Tibial artery (tissue), 4 donors: ENCODE results near the gene SLC25A43.
"Not testable (repeated sequence)": the region's sequence is repeated elsewhere in the genome, so short reads cannot be mapped to it uniquely, and the experiment has no call there.

Experiments
- DNase-seq, 2 donors: peaks; one replicate each; pipeline ENCODE4 v3.0.0-alpha.2; 2019
- H3K27ac ChIP-seq, 2 donors: fragments of 200-600 bp; sonication (generic) in 1 of 2; 1 replicate in 1 of 2; 2 replicates in 1 of 2; pipeline ENCODE4 v1.5.1; 2018 to 2019; ENCODE audit warnings: mild to moderate bottlenecking in 1 of 2
- H3K27me3 ChIP-seq, 2 donors: fragments of 200-600 bp; sonication (generic) in 1 of 2; one replicate each; pipeline versions ENCODE4 v1.5.1 to v1.6.0; 2016 to 2019
- H3K36me3 ChIP-seq, 3 donors: fragments of 200-600 bp; sonication (generic) in 2 of 3; one replicate each; pipeline ENCODE4 v1.5.1; 2016 to 2019; ENCODE audit warnings: mild to moderate bottlenecking in 2 of 3
- H3K4me1 ChIP-seq, 4 donors: fragments of 200-600 bp; sonication (generic) in 2 of 4; 1 replicate in 3 of 4; 2 replicates in 1 of 4; pipeline ENCODE4 v1.5.1; 2016 to 2019
- H3K4me3 ChIP-seq, 2 donors: fragments of 200-600 bp; sonication (generic) in 1 of 2; 1 replicate in 1 of 2; 2 replicates in 1 of 2; pipeline ENCODE4 v1.5.1; 2018 to 2019; ENCODE audit warnings: mild to moderate bottlenecking in 2 of 2
- H3K9me3 ChIP-seq, 3 donors: fragments of 200-600 bp; sonication (generic) in 1 of 3; one replicate each; pipeline ENCODE4 v1.5.1; 2016 to 2019
- intact Hi-C: fragments of 100-400 bp; cut with DNase I; formaldehyde crosslinking; loops from one replicate; pipeline ENCODE4 v1.15.0; 2023; ENCODE audit warnings: low total_unique reads
- TF ChIP-seq, protein P1 (sequence below), 2 experiments: fragments of 200-600 bp in 1 of 2; fragments of 450-650 bp in 1 of 2; IDR thresholded peaks; one replicate each; pipeline ENCODE4 v1.5.1; 2017 to 2019; ENCODE audit warnings: antibody characterized with exemption in 2 of 2, mild to moderate bottlenecking in 1 of 2, moderate library complexity in 1 of 2

Gene SLC25A43

GRCh38 chrX:119375561-119375960 lies 23.6 kb upstream of the SLC25A43 start:
- Histone ChIP-seq H3K4me3 (no peak overlapping the region), H3K4me1 (no peaks in the 10 kb centered on the region), H3K36me3 (no peaks in the 10 kb centered on the region), H3K9me3 (no peaks in the 10 kb centered on the region), H3K27me3 (no peaks in the 10 kb centered on the region), H3K27ac (no peak overlapping the region)
- no peak for DNase-seq
- TF ChIP-seq, protein P1, sequence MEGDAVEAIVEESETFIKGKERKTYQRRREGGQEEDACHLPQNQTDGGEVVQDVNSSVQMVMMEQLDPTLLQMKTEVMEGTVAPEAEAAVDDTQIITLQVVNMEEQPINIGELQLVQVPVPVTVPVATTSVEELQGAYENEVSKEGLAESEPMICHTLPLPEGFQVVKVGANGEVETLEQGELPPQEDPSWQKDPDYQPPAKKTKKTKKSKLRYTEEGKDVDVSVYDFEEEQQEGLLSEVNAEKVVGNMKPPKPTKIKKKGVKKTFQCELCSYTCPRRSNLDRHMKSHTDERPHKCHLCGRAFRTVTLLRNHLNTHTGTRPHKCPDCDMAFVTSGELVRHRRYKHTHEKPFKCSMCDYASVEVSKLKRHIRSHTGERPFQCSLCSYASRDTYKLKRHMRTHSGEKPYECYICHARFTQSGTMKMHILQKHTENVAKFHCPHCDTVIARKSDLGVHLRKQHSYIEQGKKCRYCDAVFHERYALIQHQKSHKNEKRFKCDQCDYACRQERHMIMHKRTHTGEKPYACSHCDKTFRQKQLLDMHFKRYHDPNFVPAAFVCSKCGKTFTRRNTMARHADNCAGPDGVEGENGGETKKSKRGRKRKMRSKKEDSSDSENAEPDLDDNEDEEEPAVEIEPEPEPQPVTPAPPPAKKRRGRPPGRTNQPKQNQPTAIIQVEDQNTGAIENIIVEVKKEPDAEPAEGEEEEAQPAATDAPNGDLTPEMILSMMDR (IDR thresholded peaks at IDR 0.05): no peak
- intact Hi-C loops: no loop called here

DNA sequence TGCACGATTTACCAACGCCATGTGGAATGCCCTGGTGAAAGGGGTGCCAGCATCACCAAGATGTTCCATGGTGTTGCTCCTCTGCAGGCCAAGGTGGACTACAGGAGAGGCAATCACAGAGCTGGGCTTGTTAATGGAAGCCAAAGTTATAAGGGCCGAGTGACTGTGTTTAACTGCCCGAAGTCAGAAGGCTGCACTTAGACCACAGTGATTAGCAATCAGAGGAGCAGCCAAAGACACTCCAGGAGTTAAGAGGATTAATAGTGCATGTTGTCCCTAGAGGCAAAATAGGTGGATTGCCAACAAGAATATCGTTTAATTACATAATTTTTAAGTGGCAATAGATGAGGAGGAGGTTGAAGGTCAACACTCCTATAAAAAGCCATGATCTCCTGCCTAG lies 22.8 kb upstream of the SLC25A43 start:
- DNase-seq: no peak
- Histone ChIP-seq H3K36me3 (no peaks in the 10 kb centered on the region), H3K4me3 (no peak overlapping the region), H3K4me1 (no peaks in the 10 kb centered on the region), H3K9me3 (no peaks in the 10 kb centered on the region), H3K27ac (no peak overlapping the region), H3K27me3 (no peaks in the 10 kb centered on the region)
- TF ChIP-seq, protein P1 (IDR thresholded peaks at IDR 0.05): no peak
- intact Hi-C loops: no loop called here

- intact Hi-C loops: no loop called here
- no peak for DNase-seq
- H3K4me3 ChIP-seq: no peak overlapping the region
- H3K36me3 ChIP-seq: no peaks in the 10 kb centered on the region
- H3K9me3 ChIP-seq: no peaks in the 10 kb centered on the region
- H3K27ac ChIP-seq: no peak overlapping the region
- TF ChIP-seq, protein P1 (IDR thresholded peaks at IDR 0.05): no peak
- no peaks in the 10 kb centered on the region for H3K27me3 ChIP-seq
- no peaks in the 10 kb centered on the region for H3K4me1 ChIP-seq
These were observed 17.7 kb upstream of the SLC25A43 start for GRCh38 chrX:119381349-119381944.

- Histone ChIP-seq H3K4me1 (no peaks in the 10 kb centered on the region), H3K9me3 (no peaks in the 10 kb centered on the region), H3K4me3 (no peak overlapping the region), H3K27me3 (no peaks in the 10 kb centered on the region), H3K36me3 (no peaks in the 10 kb centered on the region), H3K27ac (no peak overlapping the region)
- intact Hi-C loops: no loop called here
- TF ChIP-seq, protein P1 (IDR thresholded peaks at IDR 0.05): no peak
- DNase-seq: no peak
These were observed 16.5 kb upstream of the SLC25A43 start for GRCh38 chrX:119382606-119383005.

DNA sequence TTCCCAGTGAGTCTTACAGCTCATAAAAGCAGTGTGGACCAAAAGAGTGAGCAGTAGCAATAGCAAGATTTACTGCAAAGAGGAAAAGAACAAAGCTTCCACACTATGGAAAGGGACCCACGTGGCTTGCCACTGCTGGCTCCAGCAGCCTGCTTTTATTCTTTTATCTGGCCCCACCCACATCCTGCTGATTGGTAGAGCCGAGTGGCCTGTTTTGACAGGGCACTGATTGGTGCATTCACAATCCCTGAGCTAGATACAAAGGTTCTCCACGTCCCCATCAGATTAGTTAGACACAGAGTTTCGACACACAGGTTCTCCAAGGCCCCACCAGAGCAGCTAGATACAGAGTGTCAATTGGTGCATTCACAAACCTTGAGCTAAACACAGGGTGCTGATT lies 12.5 kb upstream of the SLC25A43 start:
- H3K27ac ChIP-seq, H3K36me3 ChIP-seq, H3K4me1 ChIP-seq, H3K9me3 ChIP-seq, H3K4me3 ChIP-seq, H3K27me3 ChIP-seq, intact Hi-C loops, DNase-seq: not testable (repeated sequence)

- H3K9me3 ChIP-seq, H3K4me1 ChIP-seq, intact Hi-C loops, H3K4me3 ChIP-seq, H3K27ac ChIP-seq, H3K27me3 ChIP-seq, H3K36me3 ChIP-seq, DNase-seq: not testable (repeated sequence)
These were observed 11.7 kb upstream of the SLC25A43 start for GRCh38 chrX:119387426-119387825.

- Histone ChIP-seq H3K4me3 (no peak overlapping the region), H3K4me1 (no peaks in the 10 kb centered on the region), H3K27me3 (no peaks in the 10 kb centered on the region), H3K9me3 (no peaks in the 10 kb centered on the region), H3K36me3 (no peaks in the 10 kb centered on the region), H3K27ac (no peak overlapping the region)
- intact Hi-C loops: no loop called here
- TF ChIP-seq, protein P1 (IDR thresholded peaks at IDR 0.05): no peak
- DNase-seq: no peak
These were observed 9.9 kb upstream of the SLC25A43 start for GRCh38 chrX:119389214-119389613.
